Osteocyte (in vitro differentiated cells): ENCODE measurements around the gene PHF21A. TPM values are rescaled to one million over a fixed set of nuclear protein-coding genes. Genes with fewer than 3 reads are reported as not detected.

ENCODE experiments used
- DNase-seq: peaks from one replicate; pipeline ENCODE4 v3.0.0; 2021; ENCODE audit warnings: mixed read lengths; ENCODE audit not compliant: unreplicated experiment; ENCODE audit errors: extremely low spot score
- H3K27ac Mint-ChIP-seq: one replicate; pipeline ENCODE4 v1.8.0; 2021; ENCODE audit warnings: mild to moderate bottlenecking, mixed read lengths; ENCODE audit not compliant: unreplicated experiment
- H3K27me3 Mint-ChIP-seq: one replicate; pipeline ENCODE4 v1.8.0; 2021; ENCODE audit warnings: mixed read lengths; ENCODE audit not compliant: unreplicated experiment
- H3K36me3 Mint-ChIP-seq: one replicate; pipeline ENCODE4 v1.8.0; 2021; ENCODE audit warnings: mixed read lengths; ENCODE audit not compliant: unreplicated experiment
- H3K4me1 Mint-ChIP-seq: one replicate; pipeline ENCODE4 v1.8.0; 2021; ENCODE audit warnings: mixed read lengths; ENCODE audit not compliant: unreplicated experiment
- H3K4me3 Mint-ChIP-seq: one replicate; pipeline ENCODE4 v1.8.0; 2021; ENCODE audit warnings: mild to moderate bottlenecking, moderate library complexity, mixed read lengths; ENCODE audit not compliant: unreplicated experiment
- H3K9me3 Mint-ChIP-seq: one replicate; pipeline ENCODE4 v1.8.0; 2021; ENCODE audit warnings: mixed read lengths; ENCODE audit not compliant: unreplicated experiment
- CTCF ChIP-seq: fragments of 200-600 bp; sonication (generic); IDR thresholded peaks from 2 replicates; pipeline ENCODE4 v1.5.0; 2021; ENCODE audit warnings: antibody characterized with exemption, mild to moderate bottlenecking, moderate library complexity
- total RNA-seq: library from RNA; stranded (reverse); gene quantifications from 2 replicates; pipeline ENCODE4 v1.2.1, GENCODE V29; 2021

PHF21A gene
- total RNA-seq, 1 donor from 2014 or later, result 40.8 TPM

GRCh38 chr11:46036969-46037368 is 84.3 kb downstream of the PHF21A start:
- DNase-seq, result no peak
- no peak for TF ChIP-seq CTCF
- H3K9me3 Mint-ChIP-seq, result no peaks in the 10 kb centered on the region
- H3K4me1 Mint-ChIP-seq, result peaks cover 19% of the 10 kb centered on the region
- no peak overlapping the region for H3K27ac Mint-ChIP-seq
- H3K36me3 Mint-ChIP-seq, result peaks cover 8% of the 10 kb centered on the region
- no peaks in the 10 kb centered on the region for H3K27me3 Mint-ChIP-seq
- H3K4me3 Mint-ChIP-seq, result no peak overlapping the region

DNA sequence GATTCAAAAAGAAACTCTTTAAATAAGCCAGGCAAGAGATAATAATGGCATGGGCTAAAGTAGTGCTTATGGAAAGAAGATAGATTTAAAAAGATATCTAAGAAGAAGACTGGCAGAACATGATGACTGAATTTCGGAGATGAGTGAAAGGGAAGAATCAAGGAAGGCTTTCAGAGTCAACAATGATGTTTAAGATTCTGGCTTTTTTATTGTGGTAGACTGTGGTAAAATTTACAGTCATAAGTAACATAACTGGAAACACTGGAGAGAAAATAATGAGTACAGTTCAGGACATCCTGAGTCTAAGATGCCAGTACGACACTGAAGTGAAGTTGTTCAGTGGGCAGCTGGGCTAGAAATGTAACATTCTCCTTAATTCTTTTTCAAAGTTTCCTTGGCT is 85.2 kb downstream of the PHF21A start:
- Mint-ChIP-seq H3K36me3 (peaks cover 8% of the 10 kb centered on the region), H3K4me3 (no peak overlapping the region), H3K27ac (no peak overlapping the region), H3K9me3 (no peaks in the 10 kb centered on the region), H3K4me1 (peaks cover 19% of the 10 kb centered on the region), H3K27me3 (no peaks in the 10 kb centered on the region)
- no peak for DNase-seq
- TF ChIP-seq CTCF, result no peak

GRCh38 chr11:46034041-46034440 is 87.2 kb downstream of the PHF21A start:
- no peak for TF ChIP-seq CTCF
- no peak overlapping the region for H3K4me3 Mint-ChIP-seq
- peaks cover 6% of the 10 kb centered on the region for H3K4me1 Mint-ChIP-seq
- no peaks in the 10 kb centered on the region for H3K9me3 Mint-ChIP-seq
- peaks cover 8% of the 10 kb centered on the region for H3K36me3 Mint-ChIP-seq
- H3K27ac Mint-ChIP-seq, result no peak overlapping the region
- DNase-seq, result no peak
- no peaks in the 10 kb centered on the region for H3K27me3 Mint-ChIP-seq

DNA sequence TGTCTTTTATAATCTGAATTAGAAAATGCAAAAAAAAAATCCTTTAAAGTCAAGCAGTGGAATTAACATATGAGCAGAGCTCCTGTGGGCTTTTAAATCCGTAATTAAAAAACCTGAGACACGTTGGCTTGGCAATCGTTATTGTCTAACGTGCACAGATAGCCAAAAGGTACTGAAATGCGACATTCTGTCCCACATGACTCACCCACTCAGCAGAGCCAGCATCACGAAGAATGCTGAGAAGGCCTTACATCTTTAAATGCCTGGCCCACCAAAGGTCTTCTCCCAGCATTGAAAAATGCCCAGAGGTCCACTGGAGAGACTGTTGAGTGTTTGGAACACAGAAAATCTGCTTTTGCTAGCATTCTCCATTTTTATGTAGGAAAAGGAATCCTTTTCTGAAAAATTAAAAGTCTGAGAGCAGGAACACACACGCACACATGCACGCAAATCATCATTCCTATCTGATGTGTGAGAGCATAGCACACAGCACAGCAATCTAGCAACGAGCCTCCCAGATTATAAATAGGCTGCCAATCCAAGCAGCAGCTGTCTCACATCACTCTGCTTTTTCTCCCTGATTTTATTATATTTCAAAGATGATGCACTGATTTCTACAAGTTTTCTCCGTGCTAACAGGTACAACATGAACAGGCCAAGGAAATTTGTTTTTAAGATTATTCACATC is 94.5 kb downstream of the PHF21A start:
- no peaks in the 10 kb centered on the region for H3K27me3 Mint-ChIP-seq
- DNase-seq, result no peak
- H3K9me3 Mint-ChIP-seq, result no peaks in the 10 kb centered on the region
- no peak overlapping the region for H3K4me3 Mint-ChIP-seq
- no peak for TF ChIP-seq CTCF
- H3K27ac Mint-ChIP-seq, result no peak overlapping the region
- peaks cover 5% of the 10 kb centered on the region for H3K36me3 Mint-ChIP-seq
- peaks cover 4% of the 10 kb centered on the region for H3K4me1 Mint-ChIP-seq

DNA sequence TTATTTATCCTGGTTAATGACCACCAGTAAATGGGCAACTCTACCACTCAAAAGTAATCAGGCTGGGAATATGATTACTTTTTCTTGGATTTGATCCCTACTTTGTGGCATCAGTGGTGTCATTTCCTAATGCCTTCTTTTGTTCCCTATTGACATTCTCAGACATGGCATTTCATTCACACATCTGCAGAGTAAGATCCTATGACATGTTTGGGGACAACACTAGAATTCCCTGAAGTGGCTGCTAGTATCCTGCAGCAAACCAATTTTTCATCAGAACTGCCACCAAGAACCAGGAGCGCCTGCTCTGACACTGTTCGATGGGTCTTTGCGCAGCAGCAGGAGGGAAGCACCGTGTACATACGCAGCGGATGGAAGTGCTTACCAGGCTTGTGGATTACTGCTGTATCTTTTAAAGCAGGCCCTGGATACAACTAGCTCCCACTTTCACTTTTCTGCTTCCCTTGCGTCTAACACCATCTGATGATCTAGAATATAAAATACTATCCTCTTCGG is 101.1 kb downstream of the PHF21A start:
- no peak for DNase-seq
- Mint-ChIP-seq H3K9me3 (no peaks in the 10 kb centered on the region), H3K27me3 (no peaks in the 10 kb centered on the region), H3K4me1 (peaks cover 5% of the 10 kb centered on the region), H3K36me3 (peaks cover 15% of the 10 kb centered on the region), H3K4me3 (no peak overlapping the region), H3K27ac (no peak overlapping the region)
- TF ChIP-seq CTCF, result no peak
